GM23338 (cell line): Measurements from ENCODE around the gene MTPN. TPM values are rescaled to one million over a fixed set of nuclear protein-coding genes. Genes with fewer than 3 reads are reported as not detected.

Experiments used
- ATAC-seq: fragments of 200-7000 bp; cut with Tn5 transposase; 3 replicates; pipeline ENCODE4 v1.9.1; 2020
- DNase-seq: peaks from one replicate; pipeline ENCODE4 v3.0.0-alpha.2; 2015; ENCODE audit warnings: low spot score
- H2AFZ ChIP-seq: fragments of 200-600 bp; sonication (generic); 2 replicates; pipeline ENCODE4 v1.8.0; 2016; ENCODE audit warnings: antibody characterized with exemption, mild to moderate bottlenecking, moderate library complexity
- H3F3A ChIP-seq: fragments of 200-600 bp; sonication (generic); replicated peaks from 2 replicates; pipeline ENCODE4 v1.8.0; 2017; ENCODE audit warnings: antibody characterized with exemption, mixed run types, low read depth
- H3K27ac ChIP-seq: fragments of 200-600 bp; sonication (generic); 2 replicates; pipeline ENCODE4 v1.6.1; 2016; ENCODE audit warnings: low read depth
- H3K27me3 ChIP-seq: fragments of 200-600 bp; sonication (generic); 2 replicates; pipeline ENCODE4 v1.8.0; 2016; ENCODE audit warnings: mild to moderate bottlenecking, mixed run types, moderate library complexity; ENCODE audit not compliant: insufficient read depth
- H3K36me3 ChIP-seq: fragments of 200-600 bp; sonication (generic); 2 replicates; pipeline ENCODE4 v1.8.0; 2016; ENCODE audit warnings: mild to moderate bottlenecking; ENCODE audit not compliant: insufficient read depth
- H3K4me1 ChIP-seq: fragments of 200-600 bp; sonication (generic); 2 replicates; pipeline ENCODE4 v1.8.0; 2016; ENCODE audit warnings: mild to moderate bottlenecking, moderate library complexity; ENCODE audit not compliant: insufficient read depth
- H3K4me2 ChIP-seq: fragments of 200-600 bp; sonication (generic); 2 replicates; pipeline ENCODE4 v1.7.1; 2017; ENCODE audit warnings: mixed run types
- H3K4me3 ChIP-seq: fragments of 200-600 bp; sonication (generic); 2 replicates; pipeline ENCODE4 v1.6.1; 2016; ENCODE audit warnings: mixed run types
- H3K79me2 ChIP-seq: fragments of 200-600 bp; sonication (generic); replicated peaks from 2 replicates; pipeline ENCODE4 v1.8.0; 2017; ENCODE audit warnings: mild to moderate bottlenecking; ENCODE audit not compliant: insufficient read depth
- H3K9me2 ChIP-seq: fragments of 200-600 bp; sonication (generic); 2 replicates; pipeline ENCODE4 v1.8.0; 2017; ENCODE audit not compliant: insufficient read depth
- H4K20me1 ChIP-seq: fragments of 200-600 bp; sonication (generic); replicated peaks from 2 replicates; pipeline ENCODE4 v1.8.0; 2017; ENCODE audit warnings: mild to moderate bottlenecking; ENCODE audit not compliant: insufficient read depth
- H3K27ac Mint-ChIP-seq: 2 replicates; pipeline ENCODE4 v1.8.0; 2020; ENCODE audit warnings: inconsistent platforms, mild to moderate bottlenecking, moderate library complexity, mixed read lengths
- H3K27me3 Mint-ChIP-seq: 3 replicates; pipeline ENCODE4 v1.8.0; 2022; ENCODE audit warnings: low read depth, mild to moderate bottlenecking, moderate library complexity, mixed read lengths, inconsistent platforms; ENCODE audit not compliant: insufficient read depth, poor library complexity
- H3K36me3 Mint-ChIP-seq: 3 replicates; pipeline ENCODE4 v1.8.0; 2021; ENCODE audit warnings: low read depth, mild to moderate bottlenecking, inconsistent platforms, moderate library complexity, mixed read lengths
- H3K4me1 Mint-ChIP-seq: 3 replicates; pipeline ENCODE4 v1.8.0; 2020; ENCODE audit warnings: mild to moderate bottlenecking, inconsistent platforms, mixed read lengths
- H3K4me3 Mint-ChIP-seq: 3 replicates; pipeline ENCODE4 v1.8.0; 2021; ENCODE audit warnings: moderate library complexity, mild to moderate bottlenecking, inconsistent platforms, mixed read lengths
- H3K9me3 Mint-ChIP-seq: 3 replicates; pipeline ENCODE4 v1.8.0; 2020; ENCODE audit warnings: moderate library complexity, mild to moderate bottlenecking, inconsistent platforms, mixed read lengths
- CREB1 ChIP-seq: fragments of 250-450 bp; sonication (Bioruptor Pico); IDR thresholded peaks from 2 replicates; pipeline ENCODE4 v1.5.0; 2020; ENCODE audit warnings: low read depth, mild to moderate bottlenecking, moderate library complexity
- CTCF ChIP-seq, 2 experiments: fragments of 200-600 bp in 1 of 2; sonication (generic) in 1 of 2; conservative IDR thresholded peaks; 2 replicates each; pipeline versions ENCODE4 v1.5.1 to v1.6.1; 2016 to 2017; ENCODE audit warnings: antibody characterized with exemption in 2 of 2, low read depth in 2 of 2, mild to moderate bottlenecking in 2 of 2, moderate library complexity in 1 of 2
- JUNB ChIP-seq: IDR thresholded peaks from one replicate; pipeline ENCODE4 v1.6.1; 2016; ENCODE audit warnings: antibody characterized with exemption; ENCODE audit not compliant: unreplicated experiment
- NANOG ChIP-seq: IDR thresholded peaks from 2 replicates; pipeline ENCODE4 v1.6.1; 2016; ENCODE audit warnings: antibody characterized with exemption, borderline replicate concordance
- REST ChIP-seq: IDR thresholded peaks from one replicate; pipeline ENCODE4 v1.6.1; 2018; ENCODE audit warnings: antibody characterized with exemption; ENCODE audit not compliant: unreplicated experiment
- STAT1 ChIP-seq: IDR thresholded peaks from one replicate; pipeline ENCODE4 v1.6.1; 2016; ENCODE audit warnings: antibody characterized with exemption; ENCODE audit not compliant: unreplicated experiment
- ZNF331 ChIP-seq: fragments of 250-450 bp; sonication (Bioruptor Pico); IDR thresholded peaks from 2 replicates; pipeline ENCODE4 v1.5.0; 2020; ENCODE audit warnings: low read depth, mild to moderate bottlenecking, moderate library complexity
- ZNF462 ChIP-seq: fragments of 250-450 bp; sonication (Bioruptor Pico); IDR thresholded peaks from 2 replicates; pipeline ENCODE4 v1.5.0; 2020; ENCODE audit warnings: mild to moderate bottlenecking, moderate library complexity
- polyA plus RNA-seq: library from polyadenylated mRNA; unstranded; fragments of >200 nt; fragmentation: Nextera tagmentation; extraction: Ambion mirVana; gene quantifications from 2 replicates; pipeline ENCODE4 v1.2.1, GENCODE V29; 2016
- total RNA-seq: library from RNA; depleted of rRNA; stranded (reverse); fragments of >200 nt; shearing (Covaris generic); gene quantifications from 2 replicates; pipeline ENCODE4 v1.2.3, GENCODE V29; 2014

MTPN gene
- total and polyA plus RNA-seq, 2 experiments from 2014 or later, result 87.7 to 90.3 TPM

GRCh38 chr7:136015638-136016037 is 38.5 kb upstream of the MTPN start:
- H3K4me1 Mint-ChIP-seq, result no peaks in the 10 kb centered on the region
- no peaks in the 10 kb centered on the region for H3K9me2 ChIP-seq
- H3K27ac Mint-ChIP-seq, result no peak overlapping the region
- no peaks in the 10 kb centered on the region for H3K4me1 ChIP-seq
- no peak overlapping the region for H3K4me3 Mint-ChIP-seq
- H3K27me3 ChIP-seq, result no peaks in the 10 kb centered on the region
- DNase-seq, result no peak
- no peaks in the 10 kb centered on the region for H3K9me3 Mint-ChIP-seq
- no peak overlapping the region for H3K4me3 ChIP-seq
- H3K79me2 ChIP-seq, result no peaks in the 10 kb centered on the region
- no peak overlapping the region for H3K4me2 ChIP-seq
- no peaks in the 10 kb centered on the region for H4K20me1 ChIP-seq
- no peak overlapping the region for H3K27ac ChIP-seq
- no peak overlapping the region for H2AFZ ChIP-seq
- no peaks in the 10 kb centered on the region for H3K36me3 ChIP-seq
- no peak for ATAC-seq
- peaks cover 1% of the 10 kb centered on the region for H3K27me3 Mint-ChIP-seq
- no peaks in the 10 kb centered on the region for H3F3A ChIP-seq
- H3K36me3 Mint-ChIP-seq, result no peaks in the 10 kb centered on the region
- TF ChIP-seq ZNF331 (CRISPR knock-in tag), result no peak
- no peak for TF ChIP-seq NANOG
- no peak for TF ChIP-seq CTCF (conservative IDR thresholded peaks at IDR 0.05; ENCODE audit: low read depth in 2 of 2)
- TF ChIP-seq STAT1, result no peak
- TF ChIP-seq REST, result no peak
- no peak for TF ChIP-seq JUNB
- TF ChIP-seq ZNF462 (CRISPR knock-in tag), result no peak
- no peak for TF ChIP-seq CREB1 (CRISPR knock-in tag)
